Loucy (cell line): ENCODE measurements around the gene RNF125.

Experiments used
- EZH2phosphoT487 ChIP-seq: fragments of 200-600 bp; IDR thresholded peaks from 2 replicates; pipeline ENCODE4 v1.6.1; 2018; ENCODE audit warnings: antibody characterized with exemption, mild to moderate bottlenecking, moderate library complexity, borderline replicate concordance
- TF ChIP-seq, protein P1 (sequence below): fragments of 200-600 bp; sonication (generic); conservative IDR thresholded peaks from 2 replicates; pipeline ENCODE4 v1.5.1; 2014; ENCODE audit warnings: mild to moderate bottlenecking, antibody characterized with exemption, low read length

GRCh38 chr18:32036506-32037180 is 18.0 kb downstream of the RNF125 start:
- TF ChIP-seq, protein P1, sequence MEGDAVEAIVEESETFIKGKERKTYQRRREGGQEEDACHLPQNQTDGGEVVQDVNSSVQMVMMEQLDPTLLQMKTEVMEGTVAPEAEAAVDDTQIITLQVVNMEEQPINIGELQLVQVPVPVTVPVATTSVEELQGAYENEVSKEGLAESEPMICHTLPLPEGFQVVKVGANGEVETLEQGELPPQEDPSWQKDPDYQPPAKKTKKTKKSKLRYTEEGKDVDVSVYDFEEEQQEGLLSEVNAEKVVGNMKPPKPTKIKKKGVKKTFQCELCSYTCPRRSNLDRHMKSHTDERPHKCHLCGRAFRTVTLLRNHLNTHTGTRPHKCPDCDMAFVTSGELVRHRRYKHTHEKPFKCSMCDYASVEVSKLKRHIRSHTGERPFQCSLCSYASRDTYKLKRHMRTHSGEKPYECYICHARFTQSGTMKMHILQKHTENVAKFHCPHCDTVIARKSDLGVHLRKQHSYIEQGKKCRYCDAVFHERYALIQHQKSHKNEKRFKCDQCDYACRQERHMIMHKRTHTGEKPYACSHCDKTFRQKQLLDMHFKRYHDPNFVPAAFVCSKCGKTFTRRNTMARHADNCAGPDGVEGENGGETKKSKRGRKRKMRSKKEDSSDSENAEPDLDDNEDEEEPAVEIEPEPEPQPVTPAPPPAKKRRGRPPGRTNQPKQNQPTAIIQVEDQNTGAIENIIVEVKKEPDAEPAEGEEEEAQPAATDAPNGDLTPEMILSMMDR = no peak
- TF ChIP-seq EZH2phosphoT487 = no peak
